CD4-positive, alpha-beta T cell (primary cell): ENCODE measurements around the gene TCN2. TPM values are rescaled to one million over a fixed set of nuclear protein-coding genes. Genes with fewer than 3 reads are reported as not detected.
"Not testable (repeated sequence)": the region's sequence is repeated elsewhere in the genome, so short reads cannot be mapped to it uniquely, and the experiment has no call there.

Experiments used
- ATAC-seq: fragments of 200-7000 bp; cut with Tn5 transposase; one replicate; pipeline ENCODE4 v1.10.0; 2022; ENCODE audit warnings: mild to moderate bottlenecking; ENCODE audit not compliant: poor library complexity
- CTCF ChIA-PET: fragments of 350-600 bp; sonication (Branson Sonifier 250); formaldehyde crosslinking; loops from one replicate; lab custom pipeline; 2021; ENCODE audit warnings: antibody characterized with exemption, inconsistent platforms; lab: Charles Lee
- POLR2A ChIA-PET: fragments of 350-600 bp; sonication (Branson Sonifier 250); formaldehyde crosslinking; loops from one replicate; lab custom pipeline; 2021; ENCODE audit warnings: antibody characterized with exemption, inconsistent platforms; lab: Charles Lee
- DNase-seq, 14 experiments: peaks; one replicate each; pipeline ENCODE4 v3.0.0-alpha.2; 2013 to 2020; ENCODE audit warnings: mixed read lengths in 2 of 14
- H3K27ac ChIP-seq, 2 donors: one replicate each; pipeline versions ENCODE4 v1.5.1 to v1.7.0; 2013; ENCODE audit warnings: low read length in 2 of 2, low read depth in 1 of 2, mild to moderate bottlenecking in 1 of 2
- H3K27me3 ChIP-seq, 2 experiments: 1 replicate in 1 of 2; 2 replicates in 1 of 2; pipeline versions ENCODE4 v1.6.1 to v1.7.0; 2013; ENCODE audit warnings: low read length in 2 of 2, control low read depth in 1 of 2, mild to moderate bottlenecking in 1 of 2, moderate library complexity in 1 of 2; ENCODE audit not compliant: insufficient read depth in 2 of 2, control insufficient read depth in 1 of 2
- H3K36me3 ChIP-seq: one replicate; pipeline ENCODE4 v1.6.1; 2013; ENCODE audit warnings: low read length, control low read depth; ENCODE audit not compliant: insufficient read depth
- H3K4me1 ChIP-seq: one replicate; pipeline ENCODE4 v1.6.1; 2013; ENCODE audit warnings: low read length, control low read depth; ENCODE audit not compliant: insufficient read depth
- H3K4me3 ChIP-seq: one replicate; pipeline ENCODE4 v1.5.1; 2013; ENCODE audit warnings: mild to moderate bottlenecking, low read length, moderate library complexity
- H3K9me3 ChIP-seq, 2 experiments: 1 replicate in 1 of 2; 2 replicates in 1 of 2; pipeline versions ENCODE4 v1.6.1 to v1.7.0; 2013; ENCODE audit warnings: low read length in 2 of 2, mild to moderate bottlenecking in 2 of 2, control low read depth in 1 of 2, moderate library complexity in 1 of 2; ENCODE audit not compliant: control insufficient read depth in 1 of 2, insufficient read depth in 1 of 2
- H3K27ac Mint-ChIP-seq: one replicate; pipeline ENCODE4 v1.8.0; 2020; ENCODE audit warnings: mixed read lengths
- H3K27me3 Mint-ChIP-seq: one replicate; pipeline ENCODE4 v1.8.0; 2021; ENCODE audit warnings: mixed read lengths
- H3K36me3 Mint-ChIP-seq: one replicate; pipeline ENCODE4 v1.8.0; 2021; ENCODE audit warnings: low read depth, mixed read lengths
- H3K4me1 Mint-ChIP-seq: one replicate; pipeline ENCODE4 v1.8.0; 2021; ENCODE audit warnings: low read depth, mixed read lengths
- H3K4me3 Mint-ChIP-seq: one replicate; pipeline ENCODE4 v1.8.0; 2020; ENCODE audit warnings: mild to moderate bottlenecking, mixed read lengths
- H3K9me3 Mint-ChIP-seq: one replicate; pipeline ENCODE4 v1.8.0; 2020; ENCODE audit warnings: mixed read lengths
- intact Hi-C, 2 experiments: fragments of 100-400 bp; cut with DNase I in 1 of 2; cut with micrococcal nuclease in 1 of 2; formaldehyde crosslinking; loops; one replicate each; pipeline versions ENCODE4 v1.15.1 to v1.9.0; 2023 to 2025; cut with DNase I, micrococcal nuclease
- total RNA-seq, 174 experiments: library from RNA in 2 of 174; stranded (reverse) in 2 of 174; gene quantifications; one replicate each; pipeline ENCODE4 v1.2.3 and lab custom pipeline; 2021 to 2026
- TF ChIP-seq, protein P1 (sequence below): fragments of 200-600 bp; IDR thresholded peaks from one replicate; pipeline ENCODE4 v1.8.0; 2022; ENCODE audit warnings: antibody characterized with exemption, mild to moderate bottlenecking

TCN2 gene
- total RNA-seq, 2 experiments from 2014 or later, result 0.52 to 0.53 TPM

DNA sequence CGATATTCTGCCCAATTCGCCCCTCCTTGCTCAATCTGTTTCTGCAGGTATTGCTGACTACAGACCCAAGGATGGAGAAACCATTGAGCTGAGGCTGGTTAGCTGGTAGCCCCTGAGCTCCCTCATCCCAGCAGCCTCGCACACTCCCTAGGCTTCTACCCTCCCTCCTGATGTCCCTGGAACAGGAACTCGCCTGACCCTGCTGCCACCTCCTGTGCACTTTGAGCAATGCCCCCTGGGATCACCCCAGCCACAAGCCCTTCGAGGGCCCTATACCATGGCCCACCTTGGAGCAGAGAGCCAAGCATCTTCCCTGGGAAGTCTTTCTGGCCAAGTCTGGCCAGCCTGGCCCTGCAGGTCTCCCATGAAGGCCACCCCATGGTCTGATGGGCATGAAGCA lies 19.4 kb downstream of the TCN2 start:
- no peak for DNase-seq
- CTCF ChIA-PET, result no interaction called here
- TF ChIP-seq, protein P1, sequence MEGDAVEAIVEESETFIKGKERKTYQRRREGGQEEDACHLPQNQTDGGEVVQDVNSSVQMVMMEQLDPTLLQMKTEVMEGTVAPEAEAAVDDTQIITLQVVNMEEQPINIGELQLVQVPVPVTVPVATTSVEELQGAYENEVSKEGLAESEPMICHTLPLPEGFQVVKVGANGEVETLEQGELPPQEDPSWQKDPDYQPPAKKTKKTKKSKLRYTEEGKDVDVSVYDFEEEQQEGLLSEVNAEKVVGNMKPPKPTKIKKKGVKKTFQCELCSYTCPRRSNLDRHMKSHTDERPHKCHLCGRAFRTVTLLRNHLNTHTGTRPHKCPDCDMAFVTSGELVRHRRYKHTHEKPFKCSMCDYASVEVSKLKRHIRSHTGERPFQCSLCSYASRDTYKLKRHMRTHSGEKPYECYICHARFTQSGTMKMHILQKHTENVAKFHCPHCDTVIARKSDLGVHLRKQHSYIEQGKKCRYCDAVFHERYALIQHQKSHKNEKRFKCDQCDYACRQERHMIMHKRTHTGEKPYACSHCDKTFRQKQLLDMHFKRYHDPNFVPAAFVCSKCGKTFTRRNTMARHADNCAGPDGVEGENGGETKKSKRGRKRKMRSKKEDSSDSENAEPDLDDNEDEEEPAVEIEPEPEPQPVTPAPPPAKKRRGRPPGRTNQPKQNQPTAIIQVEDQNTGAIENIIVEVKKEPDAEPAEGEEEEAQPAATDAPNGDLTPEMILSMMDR, result no peak

DNA sequence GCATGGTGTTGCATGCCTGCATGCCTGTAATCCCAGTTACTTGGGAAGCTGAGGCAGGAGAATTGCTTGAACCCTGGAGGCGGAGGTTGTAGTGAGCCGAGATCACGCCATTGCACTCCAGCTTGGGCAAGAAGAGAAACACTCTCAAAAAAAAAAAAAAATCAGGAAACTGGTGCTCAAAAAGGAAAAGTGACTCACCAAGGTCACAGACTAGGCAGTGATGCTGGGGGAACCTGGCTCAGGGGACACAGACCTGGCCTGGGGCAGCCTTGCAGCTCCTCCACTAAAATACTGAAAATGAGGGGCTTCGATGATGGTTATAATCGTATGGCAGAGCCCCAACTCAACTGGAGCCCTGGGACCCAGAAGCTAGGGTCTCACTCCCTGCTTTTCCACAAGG lies 20.5 kb downstream of the TCN2 start:
- Mint-ChIP-seq H3K4me1 (no peaks in the 10 kb centered on the region), H3K36me3 (no peaks in the 10 kb centered on the region), H3K27ac (no peak overlapping the region), H3K27me3 (no peaks in the 10 kb centered on the region), H3K9me3 (no peaks in the 10 kb centered on the region), H3K4me3 (no peak overlapping the region)
- ChIA-PET POLR2A (no interaction called here), CTCF (no interaction called here)
- Histone ChIP-seq H3K4me1 (no peaks in the 10 kb centered on the region), H3K27me3 (no peaks in the 10 kb centered on the region), H3K36me3 (no peaks in the 10 kb centered on the region), H3K4me3 (no peak overlapping the region), H3K9me3 (no peaks in the 10 kb centered on the region), H3K27ac (no peak overlapping the region)
- intact Hi-C loops, result no loop called here
- no peak for DNase-seq
- TF ChIP-seq, protein P1, result no peak
- no peak for ATAC-seq

More for the DNA sequence above, 19.4 kb downstream of the TCN2 start:
- Histone ChIP-seq H3K27me3 (no peaks in the 10 kb centered on the region), H3K4me3 (no peak overlapping the region), H3K9me3 (no peaks in the 10 kb centered on the region), H3K4me1 (no peaks in the 10 kb centered on the region), H3K36me3 (no peaks in the 10 kb centered on the region), H3K27ac (no peak overlapping the region)
- ATAC-seq, result no peak
- H3K27ac Mint-ChIP-seq, result no peak overlapping the region
- no peaks in the 10 kb centered on the region for H3K9me3 Mint-ChIP-seq
- H3K4me3 Mint-ChIP-seq, result no peak overlapping the region
- POLR2A ChIA-PET, result interaction anchor here (0.8 kb wide), 1 partner anchor 9 kb away, joined by 3 read pairs; the partner anchor contains the start of gene SLC35E4
- H3K27me3 Mint-ChIP-seq, result no peaks in the 10 kb centered on the region
- intact Hi-C loops, result no loop called here
- H3K36me3 Mint-ChIP-seq, result no peaks in the 10 kb centered on the region
- no peaks in the 10 kb centered on the region for H3K4me1 Mint-ChIP-seq

DNA sequence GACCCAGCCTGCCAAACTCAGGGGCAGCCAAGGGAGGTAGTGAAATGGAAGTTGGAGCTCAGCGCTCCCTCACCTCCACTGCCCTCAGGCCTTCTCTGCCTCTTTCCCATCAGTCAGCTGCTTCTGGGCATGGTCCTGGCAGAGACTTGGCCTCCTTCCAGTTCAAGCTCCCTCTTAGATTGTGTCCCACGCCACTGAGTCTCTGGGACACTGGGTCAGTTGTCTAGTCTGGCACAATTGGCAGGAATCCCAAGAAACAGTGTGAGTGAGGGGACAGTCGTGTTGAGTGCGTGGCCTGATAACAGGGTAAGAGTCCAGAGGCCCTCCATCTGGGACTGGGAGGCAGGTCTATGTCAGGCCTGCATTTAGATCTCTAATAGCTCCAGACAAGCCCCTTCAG lies 21.5 kb downstream of the TCN2 start:
- Histone ChIP-seq H3K27ac (no peak overlapping the region), H3K36me3 (no peaks in the 10 kb centered on the region), H3K27me3 (no peaks in the 10 kb centered on the region), H3K9me3 (no peaks in the 10 kb centered on the region), H3K4me3 (no peak overlapping the region), H3K4me1 (no peaks in the 10 kb centered on the region)
- CTCF ChIA-PET, result interaction anchor here (0.5 kb wide), 1 partner anchor 118 kb away, joined by 3 read pairs; no protein-coding TSS in a partner anchor
- TF ChIP-seq, protein P1, result no peak
- ATAC-seq (no peak), DNase-seq (no peak)
- Mint-ChIP-seq H3K9me3 (no peaks in the 10 kb centered on the region), H3K4me3 (no peak overlapping the region), H3K27me3 (no peaks in the 10 kb centered on the region), H3K36me3 (no peaks in the 10 kb centered on the region), H3K27ac (no peak overlapping the region), H3K4me1 (no peaks in the 10 kb centered on the region)
- POLR2A ChIA-PET, result no interaction called here
- intact Hi-C loops, result no loop called here

DNA sequence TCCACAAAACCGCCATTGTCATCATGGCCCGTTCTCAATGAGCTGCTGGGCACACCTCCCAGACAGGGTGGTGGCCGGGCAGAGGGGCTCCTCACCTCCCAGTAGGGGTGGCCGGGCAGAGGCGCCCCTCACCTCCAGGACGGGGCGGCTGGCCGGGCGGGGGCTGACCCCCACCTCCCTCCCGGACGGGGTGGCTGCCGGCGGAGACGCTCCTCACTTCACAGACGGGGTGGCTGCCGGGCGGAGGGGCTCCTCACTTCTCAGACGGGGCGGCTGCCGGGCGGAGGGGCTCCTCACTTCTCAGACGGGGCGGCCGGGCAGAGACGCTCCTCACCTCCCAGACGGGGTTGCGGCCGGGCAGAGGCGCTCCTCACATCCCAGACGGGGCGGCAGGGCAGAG lies 24.5 kb downstream of the TCN2 start:
- ATAC-seq, H3K4me3 ChIP-seq, H3K36me3 ChIP-seq, CTCF ChIA-PET, H3K27ac Mint-ChIP-seq, H3K27me3 ChIP-seq, H3K27me3 Mint-ChIP-seq, H3K36me3 Mint-ChIP-seq, H3K9me3 Mint-ChIP-seq, H3K9me3 ChIP-seq, POLR2A ChIA-PET, DNase-seq, H3K4me3 Mint-ChIP-seq, H3K27ac ChIP-seq: not testable (repeated sequence)
- peaks cover 21% of the 10 kb centered on the region for H3K4me1 ChIP-seq
- H3K4me1 Mint-ChIP-seq, result peaks cover 19% of the 10 kb centered on the region
- intact Hi-C loops, result loop anchor here in 1 of 2 experiments (5.0 to 10.0 kb wide), 3 partner anchors 63 to 601 kb away; partner anchors contain the start of gene OSBP2
